Measurements from ENCODE around the gene BPIFB6.

The BPIFB6 gene

DNA sequence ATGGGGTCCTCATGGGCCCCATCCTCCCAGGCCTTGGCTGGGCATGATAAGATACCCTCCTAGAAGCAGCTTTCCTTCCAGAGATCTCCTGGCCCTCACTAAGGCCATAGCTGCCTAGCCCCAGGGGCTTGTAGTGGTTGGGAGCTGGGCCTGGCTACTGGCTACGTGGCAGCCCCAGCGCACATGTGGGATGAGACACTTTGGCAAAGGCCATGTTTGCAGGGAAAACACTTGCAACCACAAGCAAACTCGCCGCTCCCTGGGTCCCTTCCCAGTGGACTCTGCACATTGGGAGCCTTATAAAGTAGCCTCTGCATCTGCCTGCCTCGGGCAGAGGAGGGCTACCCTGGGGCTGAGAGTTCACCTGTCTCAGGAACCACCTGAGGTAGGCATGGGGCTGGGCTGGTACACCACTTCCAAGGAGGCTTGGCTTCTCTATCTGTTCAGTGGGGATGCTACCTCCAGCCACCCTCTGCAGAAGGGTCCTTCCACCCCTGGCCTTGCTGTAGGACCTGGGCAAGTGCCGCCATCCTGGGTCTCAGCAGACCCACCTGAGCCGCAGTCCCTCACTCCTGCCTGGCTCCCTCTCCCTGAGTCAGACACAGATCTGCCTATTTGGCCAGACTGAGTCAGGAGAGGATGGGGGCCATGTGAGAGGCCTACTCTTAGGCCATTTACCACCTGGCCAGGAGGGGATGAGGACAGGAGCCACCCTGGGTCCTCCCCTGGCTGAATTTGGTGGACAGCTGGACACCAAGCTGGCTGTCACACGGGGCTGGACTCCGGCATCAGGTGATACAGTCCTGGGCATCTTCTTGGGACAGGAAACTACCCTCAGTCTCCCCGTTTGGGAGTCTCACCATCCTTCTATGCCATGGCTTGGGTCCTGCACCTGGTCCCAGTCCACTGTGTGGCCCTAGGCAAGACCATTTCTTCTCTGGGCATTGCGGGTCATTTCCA lies 23.8 kb upstream of the BPIFB6 start, which contains the start of gene BPIFB2:
Gene BPIFB2, plus strand, starts transcription at position 329 of the 960 bp plus-strand sequence. CDS start 871 bp downstream, outside the sequence.
- DNase-seq (ENCODE audit: low read depth, low spot score): no peak
- TF ChIP-seq, protein P1, sequence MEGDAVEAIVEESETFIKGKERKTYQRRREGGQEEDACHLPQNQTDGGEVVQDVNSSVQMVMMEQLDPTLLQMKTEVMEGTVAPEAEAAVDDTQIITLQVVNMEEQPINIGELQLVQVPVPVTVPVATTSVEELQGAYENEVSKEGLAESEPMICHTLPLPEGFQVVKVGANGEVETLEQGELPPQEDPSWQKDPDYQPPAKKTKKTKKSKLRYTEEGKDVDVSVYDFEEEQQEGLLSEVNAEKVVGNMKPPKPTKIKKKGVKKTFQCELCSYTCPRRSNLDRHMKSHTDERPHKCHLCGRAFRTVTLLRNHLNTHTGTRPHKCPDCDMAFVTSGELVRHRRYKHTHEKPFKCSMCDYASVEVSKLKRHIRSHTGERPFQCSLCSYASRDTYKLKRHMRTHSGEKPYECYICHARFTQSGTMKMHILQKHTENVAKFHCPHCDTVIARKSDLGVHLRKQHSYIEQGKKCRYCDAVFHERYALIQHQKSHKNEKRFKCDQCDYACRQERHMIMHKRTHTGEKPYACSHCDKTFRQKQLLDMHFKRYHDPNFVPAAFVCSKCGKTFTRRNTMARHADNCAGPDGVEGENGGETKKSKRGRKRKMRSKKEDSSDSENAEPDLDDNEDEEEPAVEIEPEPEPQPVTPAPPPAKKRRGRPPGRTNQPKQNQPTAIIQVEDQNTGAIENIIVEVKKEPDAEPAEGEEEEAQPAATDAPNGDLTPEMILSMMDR (IDR thresholded peaks at IDR 0.05; ENCODE audit: low read depth, low read length): no peak
- no peak within 1 kb of the TSS for H3K4me3 ChIP-seq (ENCODE audit: low read depth, low read length)
- in situ Hi-C loops (cut with HindIII; ENCODE audit: low sequenced_read_pairs): no loop called here

DNA sequence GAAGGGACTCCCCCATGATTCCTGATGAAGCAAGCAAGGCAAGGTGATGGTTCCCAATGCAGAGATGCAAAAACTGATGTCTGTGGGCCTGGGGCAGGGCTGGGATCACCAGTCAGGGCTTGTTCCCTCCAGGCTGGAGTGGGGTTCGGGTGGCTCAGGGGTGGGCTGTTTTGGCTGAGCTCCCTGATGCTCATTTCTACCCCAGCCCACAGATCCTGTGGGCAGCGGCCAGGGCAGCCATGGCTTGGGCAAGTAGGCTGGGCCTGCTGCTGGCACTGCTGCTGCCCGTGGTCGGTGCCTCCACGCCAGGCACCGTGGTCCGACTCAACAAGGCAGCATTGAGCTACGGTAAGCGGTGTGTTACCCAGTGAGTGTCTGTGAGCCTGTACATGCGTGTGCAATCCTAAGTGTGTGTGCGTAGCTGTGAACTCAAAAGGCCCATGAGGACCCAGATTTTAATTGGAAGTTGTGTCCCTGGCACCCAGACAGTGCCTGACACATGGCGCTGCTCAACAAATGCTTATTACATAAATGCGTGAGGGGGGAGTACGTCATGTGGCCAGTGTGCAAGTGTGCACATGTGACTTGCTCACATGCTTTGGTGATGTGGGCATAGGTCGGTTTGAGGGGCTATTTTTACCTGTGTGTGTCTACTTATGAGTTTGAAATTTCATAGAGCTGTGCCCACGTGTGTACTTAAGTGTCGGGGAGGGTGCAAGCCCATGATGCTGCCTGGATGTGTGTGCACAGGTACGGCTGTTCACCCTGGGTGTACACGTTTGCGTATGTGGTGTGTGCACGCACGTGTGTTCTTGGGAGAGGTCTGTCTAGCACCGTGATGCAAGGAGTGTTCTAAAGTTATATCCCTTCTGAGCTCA lies 22.9 kb upstream of the BPIFB6 start:
- TF ChIP-seq, protein P1 (IDR thresholded peaks at IDR 0.05; ENCODE audit: low read depth, low read length): no peak
- in situ Hi-C loops (cut with HindIII; ENCODE audit: low sequenced_read_pairs): no loop called here
- no peak for DNase-seq (ENCODE audit: low read depth, low spot score)
- no peak overlapping the region for H3K4me3 ChIP-seq (ENCODE audit: low read depth, low read length)

DNA sequence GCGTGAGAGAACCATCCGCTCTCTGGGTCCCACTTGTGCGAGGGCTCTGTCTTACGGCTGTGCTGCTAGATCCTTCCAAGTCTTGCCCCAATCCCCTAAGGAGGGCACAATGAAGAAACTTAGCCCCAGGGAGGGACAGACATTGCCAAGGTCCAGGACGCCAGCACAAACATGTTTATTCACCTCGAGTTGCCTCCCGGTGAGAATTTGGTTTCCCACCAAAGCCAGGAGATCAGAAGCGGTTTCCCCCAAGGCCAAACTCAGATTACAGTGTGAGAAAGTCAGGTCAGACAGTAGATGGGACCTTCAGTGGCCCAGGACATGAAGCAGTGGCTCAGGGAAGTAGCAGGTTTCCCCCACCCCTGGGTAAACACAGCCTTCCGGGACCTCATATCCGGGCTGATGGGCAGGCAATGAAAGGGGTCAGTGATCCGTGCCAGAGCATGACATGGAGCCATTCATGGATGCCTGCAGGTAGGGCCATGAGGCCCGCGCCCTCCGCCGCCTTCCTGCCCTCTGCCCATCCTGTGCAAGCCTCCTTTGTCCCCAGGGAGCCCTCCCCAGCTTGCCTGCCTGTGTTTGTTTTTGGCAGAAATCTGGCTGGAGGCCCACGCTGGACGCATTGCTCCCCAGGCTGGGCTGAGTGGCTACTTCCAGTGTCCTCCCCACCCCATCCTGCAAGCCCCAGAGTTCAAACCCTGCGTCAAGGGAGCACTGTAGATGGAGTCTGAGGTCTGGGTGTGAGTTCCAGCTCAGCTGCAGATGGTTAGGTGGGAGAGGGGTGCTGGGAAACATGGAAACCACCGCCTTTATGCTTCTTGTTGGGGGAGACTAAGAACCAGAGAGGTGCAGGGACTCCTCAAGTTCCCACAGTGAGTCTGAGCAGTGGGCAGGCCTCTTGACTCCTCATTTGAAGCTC lies 22.0 kb upstream of the BPIFB6 start:
- TF ChIP-seq, protein P1 (IDR thresholded peaks at IDR 0.05; ENCODE audit: low read depth, low read length): no peak
- no peak for DNase-seq (ENCODE audit: low read depth, low spot score)
- in situ Hi-C loops (cut with HindIII; ENCODE audit: low sequenced_read_pairs): no loop called here
- no peak overlapping the region for H3K4me3 ChIP-seq (ENCODE audit: low read depth, low read length)

DNA sequence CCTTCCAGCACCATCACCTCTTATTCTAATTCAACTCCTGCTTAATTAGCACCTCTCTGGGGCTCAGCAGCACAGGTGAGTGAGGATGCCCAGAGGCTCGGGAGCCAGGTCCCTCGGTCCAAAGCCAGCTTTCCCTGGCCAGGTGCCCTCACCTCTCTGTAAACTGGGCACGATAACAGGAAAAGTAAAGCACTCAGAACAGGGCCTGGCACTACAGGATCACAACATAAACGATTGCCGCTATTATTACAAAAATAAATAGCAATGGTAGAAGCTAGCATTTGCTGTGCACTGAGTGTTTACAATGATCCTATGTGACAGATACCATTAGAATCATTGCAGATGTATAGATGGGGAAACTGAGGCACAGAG lies 21.3 kb upstream of the BPIFB6 start:
- TF ChIP-seq, protein P1 (IDR thresholded peaks at IDR 0.05; ENCODE audit: low read depth, low read length): no peak

DNA sequence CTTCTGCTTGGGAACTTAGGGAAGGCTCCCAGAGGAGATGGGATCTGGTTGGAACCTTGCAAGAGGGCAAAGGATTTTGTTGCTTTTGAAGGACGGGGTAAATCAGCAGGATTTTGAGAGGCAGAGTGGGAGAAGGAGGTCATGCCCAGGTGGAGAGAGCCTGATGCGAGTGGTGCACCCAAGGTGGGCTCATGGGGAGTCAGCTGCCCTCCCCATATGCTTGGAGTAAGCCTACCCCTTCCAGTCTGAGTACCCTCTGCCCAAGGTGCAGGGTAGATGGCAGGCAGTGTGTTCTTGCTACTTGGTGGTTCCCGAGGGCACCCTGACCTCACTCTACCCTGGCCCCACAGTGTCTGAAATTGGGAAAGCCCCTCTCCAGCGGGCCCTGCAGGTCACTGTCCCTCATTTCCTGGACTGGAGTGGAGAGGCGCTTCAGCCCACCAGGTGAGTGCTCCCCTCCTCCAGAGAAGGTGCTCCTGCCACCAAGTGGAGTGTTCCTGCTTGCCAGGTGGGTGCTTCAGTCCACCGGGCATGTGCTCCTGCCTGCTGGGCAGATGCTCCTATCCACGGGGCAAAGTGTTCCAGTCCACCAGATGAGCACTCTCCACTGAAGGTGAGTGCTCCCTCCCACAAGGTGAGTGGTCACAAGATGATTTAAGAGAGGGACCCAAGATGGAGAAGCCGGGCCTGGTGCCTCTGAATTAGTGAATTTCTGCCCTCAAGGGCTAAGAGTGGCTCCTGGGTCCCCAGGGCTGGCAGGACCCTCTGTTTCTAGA lies 20.6 kb upstream of the BPIFB6 start:
- TF ChIP-seq, protein P1 (IDR thresholded peaks at IDR 0.05; ENCODE audit: low read depth, low read length): no peak
- in situ Hi-C loops (cut with HindIII; ENCODE audit: low sequenced_read_pairs): no loop called here
- no peak overlapping the region for H3K4me3 ChIP-seq (ENCODE audit: low read depth, low read length)
- DNase-seq (ENCODE audit: low read depth, low spot score): no peak

More for the DNA sequence above, 21.3 kb upstream of the BPIFB6 start:
- no peak for DNase-seq (ENCODE audit: low read depth, low spot score)
- no peak overlapping the region for H3K4me3 ChIP-seq (ENCODE audit: low read depth, low read length)
- in situ Hi-C loops (cut with HindIII; ENCODE audit: low sequenced_read_pairs): no loop called here
